ENCODE data around the gene TNF. TPM values are rescaled to one million over a fixed set of nuclear protein-coding genes. Genes with fewer than 3 reads are reported as not detected.

TNF gene
- total and polyA plus RNA-seq, 2 of the 13 experiments (the other 11 are each of a cell fraction or from before 2014, with no cell fraction given), result not detected

Small RNA genes within 50 kb of the gene (small RNA-seq; reads per million reads assigned to genes)
- gene SNORA38 (ENCODE audit: insufficient read depth in 2 of 3, insufficient read length in 3 of 3, low read depth in 2 of 3, low replicate concordance in 1 of 3), result 71.6 to 454 (median 117) reads per million in 3 experiments
- gene SNORD117 (ENCODE audit: insufficient read depth in 2 of 3, insufficient read length in 3 of 3, low read depth in 2 of 3, low replicate concordance in 1 of 3), result 843 to 5,739 (median 4,532) reads per million in 3 experiments
- gene SNORD84 (ENCODE audit: insufficient read depth in 2 of 3, insufficient read length in 3 of 3, low read depth in 2 of 3, low replicate concordance in 1 of 3), result 0 reads per million in 3 experiments
- 0 to 0.97 (median 0) reads per million in 3 experiments for gene UQCRHP1 (ENCODE audit: insufficient read depth in 2 of 3, insufficient read length in 3 of 3, low read depth in 2 of 3, low replicate concordance in 1 of 3)

Other genes starting within 250 kb of the TNF start
Only the 30 nearest of the 34 such genes appear.
- gene HLA-B, start 218.4 kb upstream of the TNF start, total RNA-seq (2016; rRNA removed; fragmentation: Illumina TruSeq; extraction: Trizol), result 15.5 and 35.3 TPM in 2 replicates
- 88.9 and 228 TPM in 2 replicates for gene HLA-B, start 218.4 kb upstream of the TNF start, polyA plus RNA-seq (2011; rRNA removed)
- gene MICA, start 172.0 kb upstream of the TNF start, total RNA-seq (2016; rRNA removed; fragmentation: Illumina TruSeq; extraction: Trizol), result 20.5 and 38.1 TPM in 2 replicates
- gene MICA, start 172.0 kb upstream of the TNF start, polyA plus RNA-seq (2011; rRNA removed), result 21.6 and 29.3 TPM in 2 replicates
- 9.0 and 12.5 TPM in 2 replicates for gene MICB, start 77.4 kb upstream of the TNF start, total RNA-seq (2016; rRNA removed; fragmentation: Illumina TruSeq; extraction: Trizol)
- 12.8 and 15.4 TPM in 2 replicates for gene MICB, start 77.4 kb upstream of the TNF start, polyA plus RNA-seq (2011; rRNA removed)
- 0.15 and 0.36 TPM in 2 replicates for gene MCCD1, start 46.6 kb upstream of the TNF start, total RNA-seq (2016; rRNA removed; fragmentation: Illumina TruSeq; extraction: Trizol)
- 0.09 TPM in 1 of 2 replicates, not detected in the other for gene MCCD1, start 46.6 kb upstream of the TNF start, polyA plus RNA-seq (2011; rRNA removed)
- gene DDX39B, start 33.6 kb upstream of the TNF start, total RNA-seq (2016; rRNA removed; fragmentation: Illumina TruSeq; extraction: Trizol), result 570 and 737 TPM in 2 replicates
- gene DDX39B, start 33.6 kb upstream of the TNF start, polyA plus RNA-seq (2011; rRNA removed), result 650 and 678 TPM in 2 replicates
- 0.27 TPM in 1 of 2 replicates, not detected in the other for gene ATP6V1G2, start 29.0 kb upstream of the TNF start, total RNA-seq (2016; rRNA removed; fragmentation: Illumina TruSeq; extraction: Trizol)
- gene ATP6V1G2, start 29.0 kb upstream of the TNF start, polyA plus RNA-seq (2011; rRNA removed), result 0.83 and 1.2 TPM in 2 replicates
- gene NFKBIL1, start 28.0 kb upstream of the TNF start, total RNA-seq (2016; rRNA removed; fragmentation: Illumina TruSeq; extraction: Trizol), result 13.9 and 19.5 TPM in 2 replicates
- gene NFKBIL1, start 28.0 kb upstream of the TNF start, polyA plus RNA-seq (2011; rRNA removed), result 9.7 and 13.7 TPM in 2 replicates
- not detected in 2 replicates for gene LTA, start 3.3 kb upstream of the TNF start, total RNA-seq (2016; rRNA removed; fragmentation: Illumina TruSeq; extraction: Trizol)
- gene LTA, start 3.3 kb upstream of the TNF start, polyA plus RNA-seq (2011; rRNA removed), result 0.09 TPM in 1 of 2 replicates, not detected in the other
- 0.22 TPM in 1 of 2 replicates, not detected in the other for gene LTB, start 6.9 kb downstream of the TNF start, total RNA-seq (2016; rRNA removed; fragmentation: Illumina TruSeq; extraction: Trizol)
- gene LTB, start 6.9 kb downstream of the TNF start, polyA plus RNA-seq (2011; rRNA removed), result 0.09 and 0.30 TPM in 2 replicates
- gene LST1, start 10.7 kb downstream of the TNF start, total RNA-seq (2016; rRNA removed; fragmentation: Illumina TruSeq; extraction: Trizol), result not detected in 2 replicates
- gene LST1, start 10.7 kb downstream of the TNF start, polyA plus RNA-seq (2011; rRNA removed), result not detected in 2 replicates
- gene NCR3, start 17.4 kb downstream of the TNF start, total RNA-seq (2016; rRNA removed; fragmentation: Illumina TruSeq; extraction: Trizol), result not detected in 2 replicates
- not detected in 2 replicates for gene NCR3, start 17.4 kb downstream of the TNF start, polyA plus RNA-seq (2011; rRNA removed)
- gene AIF1, start 39.7 kb downstream of the TNF start, total RNA-seq (2016; rRNA removed; fragmentation: Illumina TruSeq; extraction: Trizol), result not detected in 2 replicates
- gene AIF1, start 39.7 kb downstream of the TNF start, polyA plus RNA-seq (2011; rRNA removed), result 1.4 and 1.5 TPM in 2 replicates
- gene PRRC2A, start 45.1 kb downstream of the TNF start, total RNA-seq (2016; rRNA removed; fragmentation: Illumina TruSeq; extraction: Trizol), result 37.2 and 38.9 TPM in 2 replicates
- 47.4 and 60.5 TPM in 2 replicates for gene PRRC2A, start 45.1 kb downstream of the TNF start, polyA plus RNA-seq (2011; rRNA removed)
- gene BAG6, start 77.1 kb downstream of the TNF start, total RNA-seq (2016; rRNA removed; fragmentation: Illumina TruSeq; extraction: Trizol), result 169 and 190 TPM in 2 replicates
- 157 and 184 TPM in 2 replicates for gene BAG6, start 77.1 kb downstream of the TNF start, polyA plus RNA-seq (2011; rRNA removed)
- 52.9 and 98.2 TPM in 2 replicates for gene APOM, start 80.3 kb downstream of the TNF start, total RNA-seq (2016; rRNA removed; fragmentation: Illumina TruSeq; extraction: Trizol)
- gene APOM, start 80.3 kb downstream of the TNF start, polyA plus RNA-seq (2011; rRNA removed), result 1,140 and 1,216 TPM in 2 replicates
- 15.5 and 18.1 TPM in 2 replicates for gene C6orf47, start 85.2 kb downstream of the TNF start, total RNA-seq (2016; rRNA removed; fragmentation: Illumina TruSeq; extraction: Trizol)
- 1.7 and 2.1 TPM in 2 replicates for gene C6orf47, start 85.2 kb downstream of the TNF start, polyA plus RNA-seq (2011; rRNA removed)
- gene GPANK1, start 89.4 kb downstream of the TNF start, total RNA-seq (2016; rRNA removed; fragmentation: Illumina TruSeq; extraction: Trizol), result 22.8 and 25.3 TPM in 2 replicates
- gene GPANK1, start 89.4 kb downstream of the TNF start, polyA plus RNA-seq (2011; rRNA removed), result 14.8 and 15.4 TPM in 2 replicates
- 296 and 316 TPM in 2 replicates for gene CSNK2B, start 90.5 kb downstream of the TNF start, total RNA-seq (2016; rRNA removed; fragmentation: Illumina TruSeq; extraction: Trizol)
- 111 and 116 TPM in 2 replicates for gene CSNK2B, start 90.5 kb downstream of the TNF start, polyA plus RNA-seq (2011; rRNA removed)
- gene LY6G5B, start 94.4 kb downstream of the TNF start, total RNA-seq (2016; rRNA removed; fragmentation: Illumina TruSeq; extraction: Trizol), result 0.73 and 7.8 TPM in 2 replicates
- gene LY6G5B, start 94.4 kb downstream of the TNF start, polyA plus RNA-seq (2011; rRNA removed), result 14.7 and 15.7 TPM in 2 replicates
- gene LY6G5C, start 105.5 kb downstream of the TNF start, total RNA-seq (2016; rRNA removed; fragmentation: Illumina TruSeq; extraction: Trizol), result 0.33 TPM in 1 of 2 replicates, not detected in the other
- gene LY6G5C, start 105.5 kb downstream of the TNF start, polyA plus RNA-seq (2011; rRNA removed), result 0.50 and 0.55 TPM in 2 replicates
- 16.2 and 43.5 TPM in 2 replicates for gene ABHD16A, start 127.8 kb downstream of the TNF start, total RNA-seq (2016; rRNA removed; fragmentation: Illumina TruSeq; extraction: Trizol)
- gene ABHD16A, start 127.8 kb downstream of the TNF start, polyA plus RNA-seq (2011; rRNA removed), result 45.4 and 49.0 TPM in 2 replicates
- gene LY6G6F, start 131.3 kb downstream of the TNF start, total RNA-seq (2016; rRNA removed; fragmentation: Illumina TruSeq; extraction: Trizol), result not detected in 2 replicates
- not detected in 2 replicates for gene LY6G6F, start 131.3 kb downstream of the TNF start, polyA plus RNA-seq (2011; rRNA removed)
- gene LY6G6D, start 139.8 kb downstream of the TNF start, total RNA-seq (2016; rRNA removed; fragmentation: Illumina TruSeq; extraction: Trizol), result not detected in 2 replicates
- gene LY6G6D, start 139.8 kb downstream of the TNF start, polyA plus RNA-seq (2011; rRNA removed), result not detected in 2 replicates
- not detected in 2 replicates for gene LY6G6C, start 146.2 kb downstream of the TNF start, total RNA-seq (2016; rRNA removed; fragmentation: Illumina TruSeq; extraction: Trizol)
- gene LY6G6C, start 146.2 kb downstream of the TNF start, polyA plus RNA-seq (2011; rRNA removed), result 0.15 and 0.21 TPM in 2 replicates
- not detected in 2 replicates for gene MPIG6B, start 147.8 kb downstream of the TNF start, total RNA-seq (2016; rRNA removed; fragmentation: Illumina TruSeq; extraction: Trizol)
- gene MPIG6B, start 147.8 kb downstream of the TNF start, polyA plus RNA-seq (2011; rRNA removed), result not detected in 2 replicates
- 14.4 and 16.4 TPM in 2 replicates for gene DDAH2, start 153.7 kb downstream of the TNF start, total RNA-seq (2016; rRNA removed; fragmentation: Illumina TruSeq; extraction: Trizol)
- gene DDAH2, start 153.7 kb downstream of the TNF start, polyA plus RNA-seq (2011; rRNA removed), result 21.1 and 21.9 TPM in 2 replicates
- gene CLIC1, start 161.0 kb downstream of the TNF start, total RNA-seq (2016; rRNA removed; fragmentation: Illumina TruSeq; extraction: Trizol), result 445 and 602 TPM in 2 replicates
- gene CLIC1, start 161.0 kb downstream of the TNF start, polyA plus RNA-seq (2011; rRNA removed), result 891 and 997 TPM in 2 replicates
- 2.5 and 10.2 TPM in 2 replicates for gene MSH5, start 164.4 kb downstream of the TNF start, total RNA-seq (2016; rRNA removed; fragmentation: Illumina TruSeq; extraction: Trizol)
- 28.3 and 38.7 TPM in 2 replicates for gene MSH5, start 164.4 kb downstream of the TNF start, polyA plus RNA-seq (2011; rRNA removed)
- 0.56 and 2.5 TPM in 2 replicates for gene SAPCD1, start 187.1 kb downstream of the TNF start, total RNA-seq (2016; rRNA removed; fragmentation: Illumina TruSeq; extraction: Trizol)
- 3.9 and 5.3 TPM in 2 replicates for gene SAPCD1, start 187.1 kb downstream of the TNF start, polyA plus RNA-seq (2011; rRNA removed)
- gene VWA7, start 201.8 kb downstream of the TNF start, total RNA-seq (2016; rRNA removed; fragmentation: Illumina TruSeq; extraction: Trizol), result 0.79 and 0.86 TPM in 2 replicates
- 3.3 and 4.4 TPM in 2 replicates for gene VWA7, start 201.8 kb downstream of the TNF start, polyA plus RNA-seq (2011; rRNA removed)